ENCODE results near the gene FILIP1L.

GRCh38 chr3:99923873-99924272, 190.4 kb downstream of the FILIP1L start:
- TF ChIP-seq NFE2L2 (IDR thresholded peaks at IDR 0.05; ENCODE audit: low read depth, low read length): no peak
- no peak for TF ChIP-seq CTCF (conservative IDR thresholded peaks at IDR 0.05; ENCODE audit: low read depth, low read length)
- no peak for TF ChIP-seq POLR2A (IDR thresholded peaks at IDR 0.05; ENCODE audit: low read depth, low read length)
- TF ChIP-seq MAFK (IDR thresholded peaks at IDR 0.05; ENCODE audit: low read depth, low read length): no peak
- TF ChIP-seq RAD21 (IDR thresholded peaks at IDR 0.05; ENCODE audit: low read length): no peak
- no peak for TF ChIP-seq RCOR1 (IDR thresholded peaks at IDR 0.05; ENCODE audit: insufficient replicate concordance, low read length)
- no peak for TF ChIP-seq ELK1 (IDR thresholded peaks at IDR 0.05; ENCODE audit: borderline replicate concordance, low read depth, low read length)
- no peak for TF ChIP-seq BHLHE40 (IDR thresholded peaks at IDR 0.05; ENCODE audit: low read depth, low read length)

Data from IMR-90 (cell line).